H1 (cell line): ENCODE results near the gene CACNA1G. TPM values are rescaled to one million over a fixed set of nuclear protein-coding genes. Genes with fewer than 3 reads are reported as not detected.

Experiments
- ATF3 ChIP-seq: IDR thresholded peaks from 2 replicates; pipeline ENCODE4 v1.6.1; 2011; ENCODE audit warnings: low read depth, mild to moderate bottlenecking, low read length; ENCODE audit not compliant: insufficient read depth
- BCL11A ChIP-seq, 2 experiments: IDR thresholded peaks; one replicate each; pipeline ENCODE4 v1.6.1; 2011; ENCODE audit warnings: low read depth in 2 of 2, low read length in 2 of 2, mild to moderate bottlenecking in 2 of 2
- E2F6 ChIP-seq: IDR thresholded peaks from 2 replicates; pipeline ENCODE4 v1.6.1; 2012; ENCODE audit warnings: inconsistent platforms
- JUN ChIP-seq: IDR thresholded peaks from 2 replicates; pipeline ENCODE4 v1.6.1; 2011; ENCODE audit warnings: low read depth, mild to moderate bottlenecking, improper control_type of control experiment, low read length
- POLR2AphosphoS5 ChIP-seq: IDR thresholded peaks from 2 replicates; pipeline ENCODE4 v1.6.1; 2011; ENCODE audit warnings: low read depth, low read length
- RAD21 ChIP-seq, 2 experiments: IDR thresholded peaks in 1 of 2; conservative IDR thresholded peaks in 1 of 2; 2 replicates each; pipeline ENCODE4 v1.6.1; 2011; ENCODE audit warnings: low read depth in 2 of 2, low read length in 2 of 2, improper control_type of control experiment in 1 of 2, inconsistent platforms in 1 of 2, mild to moderate bottlenecking in 1 of 2, moderate library complexity in 1 of 2
- SAP30 ChIP-seq: fragments of 300-600 bp; sonication (generic); IDR thresholded peaks from 2 replicates; pipeline ENCODE4 v1.7.1; 2012; ENCODE audit warnings: low read length, moderate library complexity, mild to moderate bottlenecking, inconsistent platforms; ENCODE audit not compliant: insufficient read depth, insufficient replicate concordance
- TAF7 ChIP-seq: optimal IDR thresholded peaks from 2 replicates; pipeline ENCODE3; 2011; ENCODE audit warnings: low read depth, mild to moderate bottlenecking, inconsistent platforms, low read length, moderate library complexity, borderline replicate concordance
- polyA plus RNA-seq, 7 experiments: library from polyadenylated mRNA; depleted of rRNA in 3 of 7; stranded (reverse) in 5 of 7; unstranded in 2 of 7; fragments of >200 nt in 5 of 7; fragments of 200-250 nt in 2 of 7; gene quantifications; 1 replicate in 5 of 7; 2 replicates in 1 of 7; 4 replicates in 1 of 7; pipeline versions ENCODE4 v1.2.1 to v1.2.3, GENCODE V29; 2011 to 2013; ENCODE audit warnings: missing spikeins in 2 of 7, mixed read lengths in 2 of 7
- total RNA-seq: library from RNA; stranded (reverse); fragmentation: NEBNext Ultra II Directional; extraction: Animal tissue kit (Norgen Biotek cat#: 25700); gene quantifications from 2 replicates; pipeline ENCODE4 v1.2.1, GENCODE V29; 2021

CACNA1G gene
- total and polyA plus RNA-seq, 2 of the 8 experiments (the other 6 are each of a cell fraction or from before 2014, with no cell fraction given): 2.9 to 4.9 TPM

GRCh38 chr17:50570032-50570431 is 9.5 kb downstream of the CACNA1G start (continued):
- no peak for TF ChIP-seq TAF7
- no peak for TF ChIP-seq SAP30
- no peak for TF ChIP-seq ATF3
- no peak for TF ChIP-seq BCL11A (IDR thresholded peaks at IDR 0.05; ENCODE audit: low read depth in 2 of 2, low read length in 2 of 2)
- TF ChIP-seq JUN: no peak
- no peak for TF ChIP-seq E2F6
- no peak for TF ChIP-seq POLR2AphosphoS5
- no peak for TF ChIP-seq RAD21 (IDR thresholded peaks at IDR 0.05 in 1 of 2, conservative IDR thresholded peaks at IDR 0.05 in 1 of 2; ENCODE audit: low read depth in 2 of 2, low read length in 2 of 2)
